Adrenal gland (tissue), 12 donors: ENCODE data around the gene CYP26A1. TPM values are rescaled to one million over a fixed set of nuclear protein-coding genes. Genes with fewer than 3 reads are reported as not detected.

Experiments
- DNase-seq, 7 donors: peaks; one replicate each; pipeline ENCODE4 v3.0.0-alpha.2; 2019 to 2020
- H3K27ac ChIP-seq, 5 donors: fragments of 200-600 bp; sonication (generic) in 4 of 5; 1 replicate in 3 of 5; 2 replicates in 2 of 5; pipeline versions ENCODE4 v1.5.1 to v1.8.0; 2016 to 2020; ENCODE audit warnings: mild to moderate bottlenecking in 1 of 5
- H3K27me3 ChIP-seq: fragments of 200-600 bp; 2 replicates; pipeline ENCODE4 v1.8.0; 2021
- H3K36me3 ChIP-seq, 2 donors: fragments of 200-600 bp; replicated peaks in 1 of 2; 1 replicate in 1 of 2; 2 replicates in 1 of 2; pipeline versions ENCODE4 v1.5.1 to v1.8.0; 2018 to 2022
- H3K4me1 ChIP-seq, 2 donors: fragments of 200-600 bp; replicated peaks in 1 of 2; 1 replicate in 1 of 2; 2 replicates in 1 of 2; pipeline versions ENCODE4 v1.5.1 to v1.8.0; 2018 to 2021
- H3K4me3 ChIP-seq, 4 donors: fragments of 200-600 bp; sonication (generic) in 3 of 4; one replicate each; pipeline ENCODE4 v1.5.1; 2016 to 2018
- H3K9me3 ChIP-seq, 3 donors: fragments of 200-600 bp; sonication (generic) in 1 of 3; replicated peaks in 1 of 3; 1 replicate in 2 of 3; 2 replicates in 1 of 3; pipeline versions ENCODE4 v1.5.1 to v1.8.0; 2016 to 2021
- CTCF ChIP-seq, 6 experiments: fragments of 450-650 bp in 4 of 6; fragments of 200-600 bp in 2 of 6; sonication (generic) in 1 of 6; IDR thresholded peaks; 1 replicate in 5 of 6; 2 replicates in 1 of 6; pipeline versions ENCODE4 v1.5.1 to v1.8.0; 2016 to 2021; ENCODE audit warnings: antibody characterized with exemption in 6 of 6, mild to moderate bottlenecking in 2 of 6, moderate library complexity in 1 of 6
- POLR2A ChIP-seq, 2 donors: fragments of 450-650 bp; IDR thresholded peaks; one replicate each; pipeline ENCODE4 v1.6.1; 2017; ENCODE audit warnings: antibody characterized with exemption in 2 of 2, mild to moderate bottlenecking in 2 of 2, moderate library complexity in 1 of 2
- WGBS, 4 donors: extraction: QIAGEN DNeasy Blood & Tissue Kit in 2 of 4; methylation state at CpG; one replicate each; pipeline versions ENCODE4 v1.1.5 to v1.1.7; 2013 to 2017; 5-methylcytosine and 5-hydroxymethylcytosine counted together
- intact Hi-C, 2 donors: fragments of 100-400 bp; cut with DNase I; formaldehyde crosslinking; loops; one replicate each; pipeline versions ENCODE4 v1.14.1 to v1.15.0; 2022 to 2023
- polyA plus RNA-seq, 3 donors: library from polyadenylated mRNA; stranded (reverse); fragments of 200-250 nt in 2 of 3; fragments of 350-450 nt in 1 of 3; fragmentation: Illumina TruSeq in 1 of 3; extraction: RNeasy Lipid Tissue Mini Kit (QIAGEN cat#74804) in 1 of 3; gene quantifications; one replicate each; pipeline ENCODE4 v1.2.3, GENCODE V29; 2013 to 2014
- total RNA-seq, 9 donors: library from RNA; depleted of rRNA in 4 of 9; stranded (reverse); fragments of >200 nt in 4 of 9; fragments of 120-200 nt in 1 of 9; fragmentation: NEBNext Ultra II Directional in 1 of 9; extraction: Animal tissue kit (Norgen Biotek cat#: 25700) in 1 of 9; gene quantifications; one replicate each; pipeline versions ENCODE4 v1.1.0 to v1.2.4, GENCODE V29; 2013 to 2023
- donor health status: healthy with polysubstance abuse.
- donor health status: Bipolar disorder and iron deficiency.
- donor health status: DM: yes; HTN: yes; CAD: no.
- donor health status: DM: no; HTN: no; CAD: no.
- donor health status: DM: no; HTN: no; CAD: no.
- donor health status: DM: yes; HTN: yes; CAD: no.

CYP26A1 gene
- total and polyA plus RNA-seq, 12 donors = 0.06 to 4.2 (median 0.42) TPM; not detected in 4

- Histone ChIP-seq H3K36me3 (no peaks in the 10 kb centered on the region), H3K4me1 (no peaks in the 10 kb centered on the region), H3K27ac (no peak overlapping the region), H3K4me3 (no peak overlapping the region), H3K9me3 (peaks cover 0 to 1% (median 0%) of the 10 kb centered on the region in 3 donors), H3K27me3 (peaks cover 2% of the 10 kb centered on the region)
- intact Hi-C loops = no loop called here
- DNase-seq = no peak
- no peak for TF ChIP-seq POLR2A (IDR thresholded peaks at IDR 0.05)
- no peak for TF ChIP-seq CTCF (IDR thresholded peaks at IDR 0.05)
- WGBS, 4 donors = 62 to 80% (median 72%) methylated on average over 3 of the region's 3 CpGs
Observed at GRCh38 chr10:93121311-93121710, 47.6 kb downstream of the CYP26A1 start.

GRCh38 chr10:93123766-93124165, 50.1 kb downstream of the CYP26A1 start:
- Histone ChIP-seq H3K27ac (no peak overlapping the region), H3K4me3 (no peak overlapping the region), H3K9me3 (peaks cover 0 to 7% (median 0%) of the 10 kb centered on the region in 3 donors), H3K27me3 (peaks cover 2% of the 10 kb centered on the region), H3K36me3 (no peaks in the 10 kb centered on the region), H3K4me1 (no peaks in the 10 kb centered on the region)
- intact Hi-C loops = no loop called here
- no peak for DNase-seq
- WGBS, 4 donors = 84 to 87% (median 85%) methylated on average over 5 of the region's 5 CpGs
- no peak for TF ChIP-seq POLR2A (IDR thresholded peaks at IDR 0.05)
- TF ChIP-seq CTCF (IDR thresholded peaks at IDR 0.05) = no peak

- TF ChIP-seq POLR2A (IDR thresholded peaks at IDR 0.05) (no peak), CTCF (IDR thresholded peaks at IDR 0.05) (no peak)
- Histone ChIP-seq H3K36me3 (no peaks in the 10 kb centered on the region), H3K9me3 (peaks cover 0 to 7% (median 0%) of the 10 kb centered on the region in 3 donors), H3K4me3 (no peak overlapping the region), H3K27me3 (peaks cover 2% of the 10 kb centered on the region), H3K27ac (no peak overlapping the region), H3K4me1 (no peaks in the 10 kb centered on the region)
- no peak for DNase-seq
- WGBS, 4 donors = 51 to 60% (median 56%) methylated on average over 6 of the region's 6 CpGs
- intact Hi-C loops = no loop called here
Observed at GRCh38 chr10:93124580-93125318, 51.1 kb downstream of the CYP26A1 start.

GRCh38 chr10:93125966-93126365, 52.3 kb downstream of the CYP26A1 start:
- intact Hi-C loops = no loop called here
- WGBS, 4 donors = 85 to 90% (median 88%) methylated on average over 2 of the region's 2 CpGs

More at GRCh38 chr10:93125966-93126365, 52.3 kb downstream of the CYP26A1 start:
- no peak for TF ChIP-seq POLR2A (IDR thresholded peaks at IDR 0.05)
- Histone ChIP-seq H3K4me1 (no peaks in the 10 kb centered on the region), H3K27me3 (peaks cover 2% of the 10 kb centered on the region), H3K27ac (no peak overlapping the region), H3K36me3 (no peaks in the 10 kb centered on the region), H3K4me3 (no peak overlapping the region), H3K9me3 (peaks cover 0 to 7% (median 0%) of the 10 kb centered on the region in 3 donors)
- no peak for DNase-seq
